ENCODE results near the gene DUXB. TPM values are rescaled to one million over a fixed set of nuclear protein-coding genes. Genes with fewer than 3 reads are reported as not detected.

Gene DUXB
- polyA plus RNA-seq, 3 donors, result not detected

DNA sequence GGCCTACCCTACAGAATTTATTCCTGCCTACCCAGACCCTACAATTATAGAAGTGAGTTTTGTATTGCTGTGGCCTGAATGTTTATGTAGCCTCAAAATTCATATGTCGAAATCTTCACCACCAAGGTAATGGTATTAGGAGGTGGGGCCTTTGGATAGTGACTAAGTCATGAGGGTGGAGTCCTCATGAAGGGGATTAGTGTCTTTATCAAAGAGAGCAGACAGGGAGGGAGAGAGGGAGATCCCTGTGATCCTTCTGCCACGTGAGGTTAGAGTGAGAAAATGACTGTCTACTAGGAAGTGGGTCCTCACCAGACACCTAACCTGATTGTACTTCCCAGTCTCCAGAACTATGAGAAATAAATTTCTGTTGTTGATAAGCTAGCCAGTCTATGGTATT, 981 bp upstream of the DUXB start:
- Mint-ChIP-seq H3K27me3 (ENCODE audit: low read depth in 3 of 3) (peaks cover 0 to 4% (median 1%) of the 10 kb centered on the region in 3 donors), H3K4me1 (no peaks in the 10 kb centered on the region), H3K4me3 (no peak overlapping the region), H3K36me3 (no peaks in the 10 kb centered on the region), H3K9me3 (peaks cover 6 to 16% (median 9%) of the 10 kb centered on the region in 7 donors), H3K27ac (no peak overlapping the region)
- no peaks in the 10 kb centered on the region for H4K20me1 ChIP-seq (ENCODE audit: insufficient read depth, low read length)
- no peaks in the 10 kb centered on the region for H3K27me3 ChIP-seq (ENCODE audit: control insufficient read depth in 2 of 2, insufficient read depth in 2 of 2, low read length in 2 of 2)
- no peaks in the 10 kb centered on the region for H3K4me1 ChIP-seq (ENCODE audit: control insufficient read depth in 1 of 2, insufficient read depth in 2 of 2, low read length in 2 of 2)
- DNase-seq, result no peak
- H3K9ac ChIP-seq (ENCODE audit: insufficient read depth, low read length, poor library complexity, severe bottlenecking), result no peak overlapping the region
- H3K79me2 ChIP-seq (ENCODE audit: insufficient read depth, low read length), result no peaks in the 10 kb centered on the region
- intact Hi-C loops (cut with micrococcal nuclease), result no loop called here
- H3K9me3 ChIP-seq (replicated peaks in 1 of 2; ENCODE audit: control insufficient read depth in 1 of 2, insufficient read depth in 1 of 2, low read length in 2 of 2), result no peaks in the 10 kb centered on the region
- WGBS (ENCODE audit: insufficient coverage), result 100% methylated on average over 1 of the region's 2 CpGs
- no peak overlapping the region for H3K4me3 ChIP-seq (replicated peaks in 1 of 3; ENCODE audit: low read depth in 2 of 3, low read length in 3 of 3)
- TF ChIP-seq, protein P1, sequence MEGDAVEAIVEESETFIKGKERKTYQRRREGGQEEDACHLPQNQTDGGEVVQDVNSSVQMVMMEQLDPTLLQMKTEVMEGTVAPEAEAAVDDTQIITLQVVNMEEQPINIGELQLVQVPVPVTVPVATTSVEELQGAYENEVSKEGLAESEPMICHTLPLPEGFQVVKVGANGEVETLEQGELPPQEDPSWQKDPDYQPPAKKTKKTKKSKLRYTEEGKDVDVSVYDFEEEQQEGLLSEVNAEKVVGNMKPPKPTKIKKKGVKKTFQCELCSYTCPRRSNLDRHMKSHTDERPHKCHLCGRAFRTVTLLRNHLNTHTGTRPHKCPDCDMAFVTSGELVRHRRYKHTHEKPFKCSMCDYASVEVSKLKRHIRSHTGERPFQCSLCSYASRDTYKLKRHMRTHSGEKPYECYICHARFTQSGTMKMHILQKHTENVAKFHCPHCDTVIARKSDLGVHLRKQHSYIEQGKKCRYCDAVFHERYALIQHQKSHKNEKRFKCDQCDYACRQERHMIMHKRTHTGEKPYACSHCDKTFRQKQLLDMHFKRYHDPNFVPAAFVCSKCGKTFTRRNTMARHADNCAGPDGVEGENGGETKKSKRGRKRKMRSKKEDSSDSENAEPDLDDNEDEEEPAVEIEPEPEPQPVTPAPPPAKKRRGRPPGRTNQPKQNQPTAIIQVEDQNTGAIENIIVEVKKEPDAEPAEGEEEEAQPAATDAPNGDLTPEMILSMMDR (IDR thresholded peaks at IDR 0.05), result no peak
- no peak overlapping the region for H3K27ac ChIP-seq (ENCODE audit: low read depth in 1 of 2, low read length in 2 of 2)
- no peak overlapping the region for H3K4me2 ChIP-seq (replicated peaks; ENCODE audit: extremely low read depth, low read length, poor library complexity, severe bottlenecking)
- no peaks in the 10 kb centered on the region for H3K36me3 ChIP-seq (replicated peaks in 1 of 2; ENCODE audit: control insufficient read depth in 1 of 2, insufficient read depth in 2 of 2, low read length in 2 of 2)
- H2AFZ ChIP-seq (ENCODE audit: insufficient read depth, low read depth, low read length, poor library complexity, severe bottlenecking), result no peak overlapping the region

DNA sequence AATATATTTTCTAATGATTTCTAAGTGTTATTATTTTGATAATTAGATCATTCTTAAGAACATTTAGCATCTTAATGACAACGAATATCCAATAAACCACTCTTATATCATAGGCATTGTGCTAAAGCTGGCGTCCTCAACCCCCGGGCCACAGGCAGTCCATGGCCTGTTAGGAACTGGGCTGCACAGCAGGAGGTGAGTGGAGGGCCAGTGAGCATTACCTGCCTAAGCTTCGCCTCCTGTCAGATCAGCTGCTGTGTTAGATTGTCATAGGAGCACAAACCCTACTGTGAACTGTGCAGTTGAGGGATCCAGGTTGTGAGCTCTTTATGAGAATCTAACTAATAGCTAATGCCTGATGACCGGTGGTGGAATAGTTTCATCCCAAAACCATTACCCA, 3.7 kb downstream of the DUXB start:
- WGBS (ENCODE audit: insufficient coverage), result 96% methylated on average over 3 of the region's 5 CpGs
- H3K9me3 ChIP-seq (replicated peaks in 1 of 2; ENCODE audit: control insufficient read depth in 1 of 2, insufficient read depth in 1 of 2, low read length in 2 of 2), result no peaks in the 10 kb centered on the region
- Mint-ChIP-seq H3K36me3 (no peaks in the 10 kb centered on the region), H3K4me3 (no peak overlapping the region), H3K27ac (no peak overlapping the region), H3K27me3 (ENCODE audit: low read depth in 3 of 3) (peaks cover 0 to 5% (median 2%) of the 10 kb centered on the region in 3 donors), H3K4me1 (no peaks in the 10 kb centered on the region), H3K9me3 (peaks cover 0 to 5% (median 2%) of the 10 kb centered on the region in 7 donors)
- no peak overlapping the region for H3K4me2 ChIP-seq (replicated peaks; ENCODE audit: extremely low read depth, low read length, poor library complexity, severe bottlenecking)
- H3K4me1 ChIP-seq (ENCODE audit: control insufficient read depth in 1 of 2, insufficient read depth in 2 of 2, low read length in 2 of 2), result no peaks in the 10 kb centered on the region
- no peak overlapping the region for H3K9ac ChIP-seq (ENCODE audit: insufficient read depth, low read length, poor library complexity, severe bottlenecking)
- no peaks in the 10 kb centered on the region for H3K36me3 ChIP-seq (replicated peaks in 1 of 2; ENCODE audit: control insufficient read depth in 1 of 2, insufficient read depth in 2 of 2, low read length in 2 of 2)
- intact Hi-C loops (cut with micrococcal nuclease), result no loop called here
- H4K20me1 ChIP-seq (ENCODE audit: insufficient read depth, low read length), result no peaks in the 10 kb centered on the region
- H3K79me2 ChIP-seq (ENCODE audit: insufficient read depth, low read length), result no peaks in the 10 kb centered on the region
- H3K27me3 ChIP-seq (ENCODE audit: control insufficient read depth in 2 of 2, insufficient read depth in 2 of 2, low read length in 2 of 2), result no peaks in the 10 kb centered on the region
- H2AFZ ChIP-seq (ENCODE audit: insufficient read depth, low read depth, low read length, poor library complexity, severe bottlenecking), result no peak overlapping the region
- no peak overlapping the region for H3K27ac ChIP-seq (ENCODE audit: low read depth in 1 of 2, low read length in 2 of 2)
- TF ChIP-seq, protein P1 (IDR thresholded peaks at IDR 0.05), result no peak
- no peak overlapping the region for H3K4me3 ChIP-seq (replicated peaks in 1 of 3; ENCODE audit: low read depth in 2 of 3, low read length in 3 of 3)
- no peak for DNase-seq

Data from CD14-positive monocyte (primary cell).